HG03196 (cell line): Measurements from ENCODE around the gene JAZF1.

Source experiments
- ATAC-seq: cut with Tn5 transposase; IDR thresholded peaks from one replicate; pipeline ENCODE4 v1.9.1; 2021; ENCODE audit not compliant: unreplicated experiment

The JAZF1 gene

GRCh38 chr7:27992097-27992496, 188.5 kb downstream of the JAZF1 start:
- ATAC-seq: no peak

GRCh38 chr7:27991006-27991528, 189.5 kb downstream of the JAZF1 start:
- ATAC-seq: no peak

- ATAC-seq: no peak
These were observed 204.1 kb downstream of the JAZF1 start for GRCh38 chr7:27976531-27976930.

GRCh38 chr7:27973625-27974024, 207.0 kb downstream of the JAZF1 start:
- no peak for ATAC-seq

- ATAC-seq: no peak
These were observed 208.3 kb downstream of the JAZF1 start for GRCh38 chr7:27972276-27972675.

GRCh38 chr7:27971171-27971812, 209.3 kb downstream of the JAZF1 start:
- ATAC-seq: no peak

GRCh38 chr7:27970350-27970749, 210.2 kb downstream of the JAZF1 start:
- ATAC-seq: no peak

GRCh38 chr7:27969346-27969745, 211.2 kb downstream of the JAZF1 start:
- ATAC-seq: no peak

DNA sequence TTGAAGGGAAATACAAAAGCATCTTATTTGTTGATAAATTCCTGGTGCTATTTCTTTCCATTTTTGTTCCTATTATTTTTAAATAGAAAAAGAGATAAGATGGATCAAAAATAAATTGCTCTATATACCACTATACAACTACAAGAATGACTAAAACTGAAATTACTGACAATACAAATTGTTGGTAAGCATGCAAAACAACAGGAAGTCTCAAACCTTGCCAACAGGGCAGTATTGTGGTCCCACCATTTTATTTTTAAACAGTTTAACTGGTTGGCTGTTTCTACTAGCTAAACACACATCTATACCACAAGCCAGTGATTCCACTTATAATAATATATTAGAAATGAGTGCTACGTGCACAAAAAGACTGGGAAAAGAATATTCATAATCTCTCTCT, 213.0 kb downstream of the JAZF1 start:
- no peak for ATAC-seq

DNA sequence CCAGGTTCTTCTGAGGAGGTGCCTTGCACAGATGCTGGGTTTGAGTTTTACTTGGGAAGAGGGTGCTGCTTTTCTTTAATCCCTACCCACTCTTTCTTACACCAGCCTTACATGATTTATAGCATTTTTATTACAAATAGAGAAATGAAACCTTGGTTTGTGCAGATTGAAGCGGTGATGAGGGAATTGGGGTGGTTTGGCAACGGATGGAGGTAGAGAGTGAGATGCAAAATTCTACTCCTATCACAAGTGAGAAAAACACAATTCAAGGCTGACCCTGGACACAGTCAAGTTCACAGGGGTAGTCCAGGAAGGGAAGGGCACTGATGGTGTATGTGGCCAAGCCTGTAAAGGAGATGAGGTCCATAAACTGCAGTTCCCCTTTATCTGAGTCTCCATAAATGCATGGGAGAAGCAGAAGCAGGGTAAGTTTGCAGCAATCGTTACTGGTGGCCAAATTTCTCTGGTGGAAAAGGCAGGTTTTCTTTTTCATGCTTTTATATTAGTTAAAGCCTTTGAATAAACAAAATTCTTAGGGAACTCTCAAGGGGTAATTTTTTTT, 214.3 kb downstream of the JAZF1 start:
- ATAC-seq: no peak

DNA sequence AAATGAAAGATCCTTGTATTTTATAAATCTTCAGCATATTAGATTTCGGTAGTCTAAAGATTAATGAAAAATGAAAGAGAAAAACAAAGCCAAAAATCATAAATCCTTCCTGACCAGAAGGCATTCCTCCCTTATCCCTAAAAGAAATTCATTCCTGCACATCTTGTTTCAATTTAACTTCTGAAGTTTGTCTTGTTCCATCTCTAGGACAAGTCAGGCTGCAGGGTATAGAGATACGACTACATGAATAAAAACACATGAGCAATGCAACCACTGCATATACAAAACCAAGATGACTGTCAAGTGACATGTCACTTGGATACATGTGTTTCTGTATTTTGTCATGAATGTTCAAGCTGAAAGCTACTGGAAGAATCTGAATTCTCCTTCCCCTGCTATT, 214.9 kb downstream of the JAZF1 start:
- no peak for ATAC-seq

DNA sequence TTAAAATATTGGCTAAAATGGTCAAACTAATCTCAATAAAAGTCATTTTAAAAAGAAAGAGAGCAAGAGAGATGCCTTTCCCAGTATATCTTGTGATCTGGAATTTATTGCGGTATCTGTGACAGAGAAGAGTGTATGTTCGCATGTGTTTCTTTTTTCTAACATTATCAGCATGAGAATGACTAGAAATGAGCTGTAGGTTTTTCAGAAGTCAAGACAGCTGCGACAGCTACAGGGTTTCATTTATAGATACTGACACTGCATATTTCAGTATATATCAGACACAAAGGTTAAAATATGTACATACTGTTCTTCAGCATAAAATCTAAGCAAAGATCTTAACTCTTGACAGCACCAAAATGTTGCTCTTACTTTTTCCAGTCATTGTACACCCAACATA, 215.8 kb downstream of the JAZF1 start:
- ATAC-seq: no peak

DNA sequence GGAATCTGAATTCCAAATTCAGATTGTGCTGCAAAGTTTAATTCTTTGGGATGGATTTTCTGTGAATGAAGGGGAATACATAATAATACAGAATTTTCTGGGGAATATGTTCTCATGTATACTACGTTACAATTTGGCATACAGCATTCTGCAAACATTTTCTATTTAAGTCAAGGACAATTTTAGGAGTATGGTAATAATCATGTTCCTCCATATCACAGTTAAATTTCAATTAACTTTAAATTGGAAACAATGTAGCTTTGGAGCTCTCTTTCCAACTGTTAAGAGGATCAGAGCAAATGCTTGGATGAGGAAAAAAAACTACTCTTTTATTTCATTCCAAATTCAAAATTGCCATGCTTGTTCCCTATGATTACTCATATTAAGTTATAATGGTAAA, 217.5 kb downstream of the JAZF1 start:
- no peak for ATAC-seq

GRCh38 chr7:27962273-27962672, 218.3 kb downstream of the JAZF1 start:
- ATAC-seq: no peak

DNA sequence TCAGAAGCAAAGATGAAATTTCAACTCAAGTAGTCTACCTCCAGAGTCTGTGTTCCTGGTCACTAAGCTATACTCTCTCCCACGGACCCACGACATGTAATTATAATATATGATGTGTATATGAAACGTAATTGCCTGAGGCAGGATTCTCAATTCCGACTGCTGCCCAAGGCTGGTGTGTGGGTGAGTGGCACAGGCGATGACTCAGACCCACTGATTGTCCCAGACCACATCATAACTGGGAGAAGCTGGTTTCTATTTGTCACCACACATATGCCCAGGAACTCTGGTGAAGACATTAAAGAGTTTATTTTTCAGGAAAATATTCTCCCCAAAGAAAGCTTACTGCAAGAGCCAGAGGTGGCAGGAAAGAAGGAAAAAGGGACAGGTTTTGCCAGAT, 219.3 kb downstream of the JAZF1 start:
- ATAC-seq: no peak

DNA sequence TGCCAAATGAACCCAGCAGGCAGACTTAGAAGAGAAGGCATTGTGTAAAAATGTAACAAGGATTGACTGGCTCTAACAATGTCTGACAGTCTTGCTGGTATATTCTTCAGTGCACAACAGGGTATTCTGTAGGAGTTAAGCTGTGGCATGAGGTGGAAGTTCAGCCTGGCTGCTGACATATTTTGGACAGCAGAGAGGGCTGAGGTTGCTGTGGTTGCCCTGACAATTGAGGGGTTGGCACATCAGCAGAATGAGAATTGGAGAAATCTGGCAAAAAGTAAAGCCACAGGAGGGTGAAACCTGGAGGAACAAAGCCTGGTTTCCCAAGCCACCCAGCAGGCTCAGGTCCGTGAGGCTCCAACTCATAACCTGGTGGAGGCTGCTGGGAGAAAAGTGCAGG, 220.2 kb downstream of the JAZF1 start:
- no peak for ATAC-seq

DNA sequence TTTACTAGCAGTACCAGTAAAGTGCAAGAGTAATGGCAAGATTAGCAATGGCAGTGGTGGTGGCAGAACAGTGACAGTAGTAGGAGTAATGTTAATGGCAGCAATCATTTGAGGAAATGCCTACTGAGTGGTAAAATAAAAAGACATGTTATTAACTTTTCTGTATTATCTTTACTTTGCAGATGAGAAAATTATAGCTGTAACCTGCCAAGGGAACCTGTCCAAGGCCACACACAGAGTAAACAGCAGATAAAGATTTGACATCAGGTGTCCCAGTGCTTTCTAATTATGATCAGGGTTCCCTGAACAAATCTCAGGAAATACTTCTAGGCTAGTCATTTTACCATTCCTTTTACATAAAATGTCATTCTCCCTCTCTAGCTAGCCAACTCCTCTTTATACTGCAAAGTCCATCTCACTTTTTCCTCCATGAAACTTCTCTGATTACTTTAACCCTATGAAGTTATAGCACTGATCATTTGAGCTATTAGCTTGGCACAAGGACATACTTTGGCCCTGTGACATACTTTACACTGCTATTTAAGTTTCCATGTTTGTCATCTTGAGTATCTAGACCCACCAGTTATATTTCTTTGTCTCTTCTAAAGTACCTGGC, 221.6 kb downstream of the JAZF1 start:
- no peak for ATAC-seq

DNA sequence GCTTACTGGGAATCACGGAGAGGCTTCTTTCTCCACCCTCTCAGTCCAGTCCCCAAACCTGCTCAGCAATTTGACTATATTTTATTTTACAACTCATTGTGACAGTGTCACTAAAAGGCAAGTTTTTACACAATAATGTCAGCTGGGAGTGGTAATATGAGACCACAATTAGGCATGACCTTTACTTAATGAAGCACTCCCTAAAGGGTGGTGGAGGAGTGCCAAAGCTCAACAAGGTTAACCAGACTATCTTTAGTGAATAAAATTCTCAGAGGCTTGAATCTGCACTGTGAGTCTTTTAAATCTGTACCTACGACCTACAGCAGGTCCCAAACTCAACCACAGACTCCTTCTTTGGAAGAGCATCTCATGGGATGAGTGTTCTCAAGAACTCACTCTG, 225.0 kb downstream of the JAZF1 start:
- ATAC-seq: no peak

DNA sequence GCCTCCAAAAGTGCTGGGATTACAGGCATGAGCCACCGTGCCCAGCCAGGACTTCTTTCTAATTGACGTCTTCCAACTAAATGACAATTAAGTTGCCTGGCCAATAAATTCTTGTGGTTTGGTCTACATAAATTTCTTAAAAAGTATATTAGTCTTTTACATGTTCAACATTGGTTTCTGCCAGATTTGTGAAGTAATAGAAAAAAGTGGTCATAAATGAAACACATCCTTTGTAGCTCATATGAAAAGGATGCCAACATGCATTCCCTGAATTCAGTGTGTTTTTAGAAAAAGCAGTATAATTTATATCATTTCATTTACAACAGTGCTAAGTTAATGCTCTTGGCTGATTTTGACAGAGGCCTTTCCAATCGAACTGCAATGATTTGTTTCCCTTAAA, 225.6 kb downstream of the JAZF1 start:
- ATAC-seq: no peak

- no peak for ATAC-seq
These were observed 226.8 kb downstream of the JAZF1 start for GRCh38 chr7:27953777-27954176.

- no peak for ATAC-seq
These were observed 227.2 kb downstream of the JAZF1 start for GRCh38 chr7:27953361-27953760.

GRCh38 chr7:27952456-27953285, 227.9 kb downstream of the JAZF1 start:
- no peak for ATAC-seq
